Suppressor macrophage treated with lipopolysaccharide for 4 hours (primary cell): ENCODE measurements around the gene UBQLN3.

Experiments
- DNase-seq: peaks from one replicate; pipeline ENCODE4 v3.0.0-alpha.2; 2020

UBQLN3 gene

GRCh38 chr11:5509803-5510202 is at the start of gene UBQLN3:
Gene UBQLN3, minus strand, starts transcription at chr11:5509957. Its CDS starts 399 bp downstream, at chr11:5509558.
- DNase-seq, result no peak

DNA sequence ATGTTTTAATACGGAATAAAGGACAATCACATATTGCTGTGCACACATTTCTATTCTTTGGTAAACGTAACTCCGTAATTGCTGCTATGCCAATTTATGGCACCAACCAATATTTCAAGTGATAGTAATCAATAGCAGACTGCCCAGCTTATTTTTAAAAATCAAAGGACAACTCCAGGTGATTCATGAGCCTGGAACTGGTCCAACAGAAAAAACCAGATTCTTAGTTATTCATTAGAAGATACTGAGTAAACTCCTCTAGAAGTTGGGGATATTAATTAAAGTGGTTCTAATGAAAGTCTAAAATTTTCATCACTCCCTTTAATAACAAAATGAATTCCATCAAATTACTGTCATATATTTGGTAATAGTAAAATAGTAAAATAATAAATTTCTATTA is 48.0 kb upstream of the UBQLN3 start:
- no peak for DNase-seq

DNA sequence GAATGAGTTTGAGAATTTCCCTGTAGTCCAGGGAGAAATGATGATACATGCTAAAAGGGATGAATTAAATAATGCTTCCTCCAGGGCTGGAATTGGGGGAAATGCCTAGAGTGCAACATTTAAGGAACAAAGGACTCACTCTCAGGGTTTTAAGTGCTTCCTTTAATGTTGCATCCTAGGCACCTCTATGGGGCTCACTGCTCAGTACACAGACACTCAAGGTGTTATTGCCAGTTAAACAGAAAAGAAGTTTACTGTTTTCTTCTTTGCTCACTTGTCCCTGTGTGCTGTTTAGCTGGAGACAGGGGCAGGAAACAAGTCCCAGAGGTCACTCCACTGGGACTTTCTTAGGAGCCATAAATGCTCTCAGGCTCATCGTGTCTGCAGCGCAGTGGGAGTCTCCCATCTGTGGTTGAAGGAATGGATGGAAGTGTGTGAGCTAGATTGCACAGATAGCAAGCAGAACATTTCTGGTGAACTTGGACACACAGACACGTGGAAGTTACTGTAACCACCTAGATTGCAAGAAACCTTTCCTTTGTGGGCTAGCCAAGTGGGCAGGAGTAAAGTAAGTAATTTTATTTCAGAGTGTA is 46.9 kb upstream of the UBQLN3 start:
- DNase-seq, result no peak

GRCh38 chr11:5553343-5553742 is 43.6 kb upstream of the UBQLN3 start:
- no peak for DNase-seq

GRCh38 chr11:5550440-5551095 is 40.8 kb upstream of the UBQLN3 start:
- DNase-seq, result no peak

DNA sequence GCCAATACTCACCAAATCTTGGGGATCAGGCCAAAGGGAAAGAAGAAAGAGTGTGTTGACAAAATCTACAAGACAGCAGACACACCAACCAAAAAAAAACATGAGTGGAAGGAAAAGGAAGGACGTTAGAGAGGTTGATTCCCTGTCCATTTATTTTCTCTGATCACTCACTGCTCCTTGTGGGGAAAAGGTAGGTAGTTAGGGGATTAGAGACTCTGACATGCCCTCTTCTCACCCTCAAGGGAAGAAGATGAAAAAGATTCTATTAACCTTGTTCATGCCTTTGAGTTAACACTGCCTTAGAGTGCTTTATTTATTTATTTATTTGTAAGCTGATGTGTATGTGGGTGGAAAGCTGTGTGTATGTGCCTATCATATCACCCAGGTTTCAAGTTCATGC is 38.7 kb upstream of the UBQLN3 start, which contains the start of gene OR52H1:
Gene OR52H1 (minus strand): TSS at position 101 of the 400 bp plus-strand sequence. CDS start 3,035 bp downstream, outside the sequence.
- DNase-seq, result no peak

DNA sequence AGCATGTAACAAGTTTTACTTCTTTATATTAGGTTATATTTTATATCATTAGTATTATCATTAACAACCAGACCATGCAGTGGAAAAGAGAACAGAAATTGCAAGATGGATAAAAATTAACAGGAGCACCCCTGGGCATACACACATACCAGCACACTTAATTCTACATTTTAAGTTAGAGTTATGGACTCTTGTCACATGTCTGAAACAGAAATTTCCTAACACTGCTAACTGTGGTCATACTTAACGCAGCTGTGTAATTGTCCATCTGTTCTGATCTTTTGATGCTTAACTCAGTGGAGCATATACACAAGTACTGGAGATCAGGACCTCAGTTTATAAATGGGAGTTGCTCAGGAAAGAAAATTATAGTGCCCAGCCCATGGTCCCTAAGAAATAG is 38.2 kb upstream of the UBQLN3 start:
- DNase-seq, result no peak

DNA sequence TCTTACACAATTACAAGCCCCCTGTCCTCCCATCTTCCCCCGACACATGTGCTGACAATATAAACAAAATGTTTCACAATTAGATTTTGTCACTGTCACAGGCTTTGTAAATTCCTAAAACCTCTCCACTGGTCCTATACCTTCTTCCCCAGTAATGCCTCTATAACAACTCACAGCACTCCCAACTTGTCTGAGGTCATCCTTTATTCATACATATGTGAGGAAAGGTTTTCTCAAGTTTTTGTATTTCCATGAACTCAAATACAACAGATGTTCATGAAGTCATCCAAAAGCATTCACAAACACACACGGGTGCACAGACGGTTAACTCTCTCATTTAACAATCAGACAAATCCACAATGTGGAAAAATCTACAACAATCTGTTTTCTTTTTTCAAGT is 36.7 kb upstream of the UBQLN3 start:
- DNase-seq, result no peak

GRCh38 chr11:5541427-5541826 is 31.7 kb upstream of the UBQLN3 start:
- no peak for DNase-seq

DNA sequence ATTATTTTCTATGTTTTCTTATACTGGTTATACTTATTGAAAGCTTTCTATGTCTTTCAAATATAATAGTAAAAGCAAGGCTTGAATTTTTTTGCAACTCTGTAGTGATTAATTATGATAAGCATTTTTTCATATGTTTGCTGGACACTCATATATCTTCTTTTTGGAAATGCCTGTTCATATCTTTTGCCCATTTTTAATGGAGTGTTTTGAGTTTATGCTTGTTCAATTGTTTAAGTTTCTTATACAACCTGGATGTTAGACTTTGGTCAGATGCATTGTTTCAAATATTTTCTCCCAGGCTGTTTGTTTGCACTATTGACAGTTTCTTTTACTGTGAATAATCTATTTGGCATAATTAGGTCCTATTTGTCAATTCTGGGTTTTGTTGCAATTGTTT is 26.7 kb upstream of the UBQLN3 start:
- no peak for DNase-seq

GRCh38 chr11:5534046-5534445 is 24.3 kb upstream of the UBQLN3 start:
- DNase-seq, result peak; percentile 2

GRCh38 chr11:5531053-5531831 is 21.5 kb upstream of the UBQLN3 start:
- DNase-seq, result no peak

DNA sequence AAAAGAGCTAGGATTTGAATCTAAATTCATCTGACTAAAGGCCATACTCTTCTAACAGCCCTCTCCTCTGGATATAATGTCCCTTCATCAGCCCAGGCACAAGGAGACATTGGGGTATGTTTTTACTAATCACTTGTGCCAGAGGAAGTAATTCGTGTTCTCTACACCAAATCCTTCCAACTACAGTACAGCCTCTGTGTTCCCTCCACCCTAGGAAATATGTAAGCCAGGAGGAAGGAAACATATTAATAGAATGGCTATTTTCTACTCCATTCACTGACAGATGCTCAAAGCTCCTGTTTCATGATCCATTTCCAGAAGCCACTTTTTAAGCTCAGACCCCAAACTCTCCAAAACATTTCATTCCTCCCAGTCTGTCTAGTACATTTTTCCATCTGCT is 18.7 kb upstream of the UBQLN3 start:
- DNase-seq, result no peak

GRCh38 chr11:5527716-5528115 is 18.0 kb upstream of the UBQLN3 start:
- DNase-seq, result no peak

- DNase-seq, result no peak
These were observed 15.0 kb upstream of the UBQLN3 start for GRCh38 chr11:5524756-5525155.

DNA sequence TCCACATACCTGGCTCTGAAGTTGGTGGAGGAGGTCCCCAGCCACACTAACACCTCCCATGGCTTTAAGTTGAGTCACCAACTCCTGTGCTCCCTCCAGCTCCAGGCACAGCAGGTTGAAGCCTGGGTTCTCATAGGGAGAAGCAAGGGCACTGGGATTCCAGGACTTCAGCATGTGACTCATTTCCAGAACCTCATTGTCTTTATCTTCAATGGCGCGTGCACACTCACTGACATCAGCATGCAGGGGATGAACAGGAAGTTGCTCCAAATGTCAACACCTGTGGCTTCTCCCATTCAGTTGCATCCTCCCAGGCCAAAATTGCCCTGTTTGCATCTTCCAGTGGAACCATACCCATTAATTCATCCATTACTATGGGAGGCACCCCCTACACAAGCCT is 12.6 kb upstream of the UBQLN3 start:
- DNase-seq, result no peak

- DNase-seq, result no peak
These were observed 11.8 kb upstream of the UBQLN3 start for GRCh38 chr11:5521540-5521939.

- no peak for DNase-seq
These were observed 6.8 kb upstream of the UBQLN3 start, which contains the start of gene UBQLNL for GRCh38 chr11:5516599-5516998. Gene UBQLNL, minus strand, starts transcription at chr11:5516699. Its CDS starts 258 bp downstream, at chr11:5516441.

DNA sequence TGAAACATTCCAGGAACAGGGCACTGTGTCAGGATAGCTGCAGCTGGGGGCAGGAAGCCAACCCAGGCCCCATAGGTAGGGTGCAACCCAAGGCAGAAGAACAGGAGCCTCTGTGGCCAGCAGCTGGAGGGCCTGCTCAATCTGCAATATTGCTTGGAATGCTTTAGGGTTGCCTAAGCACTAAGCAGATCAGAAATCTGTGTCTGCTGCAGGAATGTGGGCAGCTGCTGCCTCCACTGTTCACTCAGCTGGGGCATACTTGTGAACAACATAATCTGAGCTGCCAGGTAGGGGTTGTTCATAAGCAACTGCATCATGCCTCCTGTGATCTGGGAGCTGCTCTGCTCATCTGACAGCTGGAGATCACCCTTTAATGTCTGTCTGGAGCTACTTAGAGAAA is 5.1 kb upstream of the UBQLN3 start:
- no peak for DNase-seq

DNA sequence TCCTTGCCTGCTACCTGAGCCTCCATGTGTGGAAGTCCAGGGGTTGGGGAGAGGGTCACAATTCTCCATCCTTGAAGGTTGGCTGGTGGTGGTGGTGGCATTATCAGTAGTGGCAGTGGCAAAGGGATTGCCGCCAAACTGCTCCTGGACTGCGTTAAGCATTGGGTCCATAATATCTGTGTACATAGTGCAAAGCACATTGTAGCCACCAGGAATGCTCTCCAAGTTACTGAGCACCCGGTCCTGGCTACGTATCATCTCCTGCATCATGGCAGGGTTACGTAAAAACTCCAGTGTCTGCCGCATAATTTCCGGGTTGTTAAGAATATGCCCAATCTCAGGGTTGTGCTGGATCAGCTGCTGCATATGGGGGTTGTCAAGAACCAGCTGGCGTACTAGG is 1.2 kb downstream of the UBQLN3 start:
- DNase-seq, result no peak

DNA sequence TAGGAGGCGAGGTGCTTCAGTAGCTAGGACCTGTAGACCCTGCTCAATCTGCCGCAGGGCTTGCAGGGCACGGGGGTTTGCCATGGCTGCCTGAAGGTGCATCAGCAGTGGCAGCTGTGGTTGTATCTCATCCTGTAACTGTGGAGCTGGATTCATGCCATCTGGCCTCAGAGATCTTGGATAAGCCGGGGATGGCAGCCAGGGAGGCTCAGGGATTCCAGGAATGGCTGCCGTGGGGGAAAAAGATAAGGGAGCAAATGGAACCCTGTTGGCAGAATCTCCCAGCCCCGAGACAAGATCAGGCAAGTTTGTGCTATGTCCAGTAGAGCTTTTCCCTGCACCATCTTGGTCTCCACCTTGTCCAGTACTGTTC is 1.8 kb downstream of the UBQLN3 start:
- no peak for DNase-seq

DNA sequence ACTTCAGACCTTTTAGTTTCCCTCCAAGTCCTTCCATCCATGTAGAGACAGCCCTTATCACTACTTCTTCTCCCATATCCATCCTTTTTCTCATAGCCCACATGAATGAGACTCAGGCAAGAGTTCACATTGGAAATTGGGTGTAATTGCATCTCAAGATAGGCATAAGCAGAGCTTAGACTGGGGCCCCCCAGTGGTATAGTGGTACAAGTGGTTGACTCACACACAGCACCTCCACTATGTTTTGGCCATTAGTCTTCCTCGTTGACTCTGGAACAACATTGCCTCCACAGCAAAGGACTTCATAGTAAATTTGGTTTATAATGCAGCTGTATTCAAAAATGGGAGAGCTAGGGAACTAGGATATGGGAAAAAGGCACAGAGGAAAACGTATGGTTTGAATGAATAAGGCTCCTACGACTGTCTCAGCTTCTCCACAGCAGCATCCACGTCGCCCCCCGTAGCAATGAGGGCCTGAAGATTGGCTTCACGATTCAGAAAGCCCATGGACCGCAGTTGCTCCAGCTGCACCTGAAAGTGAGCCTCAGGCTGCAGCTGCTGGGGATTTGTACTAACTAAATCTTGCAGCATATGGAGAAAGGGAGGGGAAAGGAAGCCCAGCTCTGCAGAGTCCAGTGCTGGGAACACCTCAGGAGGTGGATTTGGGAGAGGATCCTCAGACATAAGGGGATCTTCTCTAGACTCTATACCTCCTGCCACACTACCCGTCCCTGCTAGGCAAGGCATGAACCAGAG is 2.4 kb downstream of the UBQLN3 start:
- DNase-seq, result no peak

DNA sequence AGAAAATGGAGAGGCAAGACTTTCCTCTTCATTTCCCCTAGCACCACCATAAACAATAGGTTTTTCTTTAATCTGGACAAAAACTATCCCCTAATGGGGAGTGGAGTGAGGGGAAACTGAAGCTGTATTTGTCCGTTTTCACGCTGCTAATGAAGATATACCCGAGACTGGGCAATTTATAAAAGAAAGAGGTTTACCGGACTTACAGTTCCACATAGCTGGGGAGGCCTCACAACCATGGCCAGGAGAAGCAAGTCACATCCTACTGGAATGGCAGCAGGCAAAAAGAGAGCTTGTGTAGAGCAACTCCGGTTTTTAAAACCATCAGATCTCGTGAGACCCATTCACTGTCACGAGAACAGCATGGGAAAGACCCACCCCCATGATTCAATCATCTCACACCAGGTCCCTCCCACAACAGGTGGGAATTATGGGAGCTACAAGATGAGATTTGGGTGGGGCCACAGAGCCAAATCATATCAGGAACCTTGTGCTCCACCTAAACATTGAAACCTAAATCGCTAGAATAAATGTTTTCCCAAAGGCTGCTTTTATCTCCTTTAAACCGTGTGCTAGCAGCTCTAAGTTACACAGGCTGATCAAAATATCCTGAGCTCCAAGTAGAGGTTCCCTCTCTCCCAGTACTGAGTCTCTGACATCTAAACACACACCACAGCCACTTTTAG is 4.3 kb downstream of the UBQLN3 start:
- DNase-seq, result no peak
